Body of pancreas (tissue), 4 donors: ENCODE data around the gene IL1RN.

Experiments
- POLR2A ChIP-seq, 3 donors: fragments of 450-650 bp; IDR thresholded peaks; one replicate each; pipeline ENCODE4 v1.6.1; 2016; ENCODE audit warnings: antibody characterized with exemption in 3 of 3, mild to moderate bottlenecking in 2 of 3
- TF ChIP-seq, protein P1 (sequence below), 7 experiments: fragments of 450-650 bp in 4 of 7; fragments of 200-600 bp in 3 of 7; sonication (generic) in 3 of 7; IDR thresholded peaks; one replicate each; pipeline ENCODE4 v1.5.1; 2016 to 2019; ENCODE audit warnings: antibody characterized with exemption in 7 of 7

DNA sequence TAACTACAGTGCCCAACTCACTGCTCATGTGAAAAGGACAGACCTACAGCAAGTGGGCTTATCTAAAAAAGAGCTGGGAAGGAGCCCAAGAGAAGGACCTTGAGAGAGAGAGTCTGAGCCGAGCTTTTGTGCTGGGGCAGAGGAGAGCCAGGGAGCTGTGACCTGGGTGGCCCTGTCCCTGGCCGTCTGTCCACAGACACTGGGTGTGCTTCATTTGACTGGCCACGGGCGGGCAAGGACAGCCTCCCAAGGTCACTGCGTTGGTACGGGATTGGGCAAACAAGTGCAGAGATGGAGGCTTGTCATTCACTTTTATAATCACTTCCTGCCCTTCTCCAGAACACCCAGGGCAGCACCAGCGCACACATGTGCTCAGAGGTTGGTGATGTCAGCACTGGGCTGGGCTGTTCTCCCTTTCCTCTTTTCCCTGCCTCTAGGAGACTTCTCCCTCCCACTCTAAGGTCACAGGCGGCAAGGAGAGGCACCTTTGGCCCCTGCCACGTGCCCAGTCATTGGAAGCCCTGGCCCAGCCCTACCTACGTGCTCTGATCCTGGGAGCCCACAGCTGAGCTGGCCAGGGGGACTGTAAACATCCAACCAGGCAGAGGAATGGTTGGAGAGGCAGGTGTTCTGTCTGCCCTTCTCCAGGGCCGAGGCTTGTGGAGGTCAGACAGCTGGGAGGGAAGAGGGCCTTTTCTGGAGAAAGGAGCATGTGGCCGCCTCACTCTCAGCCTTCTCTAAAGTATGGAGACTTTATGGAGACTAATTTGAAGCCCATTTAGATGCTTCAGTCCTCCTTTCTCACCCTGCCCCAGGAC is 39.9 kb downstream of the IL1RN start:
- TF ChIP-seq, protein P1, sequence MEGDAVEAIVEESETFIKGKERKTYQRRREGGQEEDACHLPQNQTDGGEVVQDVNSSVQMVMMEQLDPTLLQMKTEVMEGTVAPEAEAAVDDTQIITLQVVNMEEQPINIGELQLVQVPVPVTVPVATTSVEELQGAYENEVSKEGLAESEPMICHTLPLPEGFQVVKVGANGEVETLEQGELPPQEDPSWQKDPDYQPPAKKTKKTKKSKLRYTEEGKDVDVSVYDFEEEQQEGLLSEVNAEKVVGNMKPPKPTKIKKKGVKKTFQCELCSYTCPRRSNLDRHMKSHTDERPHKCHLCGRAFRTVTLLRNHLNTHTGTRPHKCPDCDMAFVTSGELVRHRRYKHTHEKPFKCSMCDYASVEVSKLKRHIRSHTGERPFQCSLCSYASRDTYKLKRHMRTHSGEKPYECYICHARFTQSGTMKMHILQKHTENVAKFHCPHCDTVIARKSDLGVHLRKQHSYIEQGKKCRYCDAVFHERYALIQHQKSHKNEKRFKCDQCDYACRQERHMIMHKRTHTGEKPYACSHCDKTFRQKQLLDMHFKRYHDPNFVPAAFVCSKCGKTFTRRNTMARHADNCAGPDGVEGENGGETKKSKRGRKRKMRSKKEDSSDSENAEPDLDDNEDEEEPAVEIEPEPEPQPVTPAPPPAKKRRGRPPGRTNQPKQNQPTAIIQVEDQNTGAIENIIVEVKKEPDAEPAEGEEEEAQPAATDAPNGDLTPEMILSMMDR (IDR thresholded peaks at IDR 0.05), result no peak
- TF ChIP-seq POLR2A (IDR thresholded peaks at IDR 0.05), result peak in 2 of 3 donors; percentile 43 to 46
